ENCODE data around the gene SRPK3. TPM values are rescaled to one million over a fixed set of nuclear protein-coding genes. Genes with fewer than 3 reads are reported as not detected.
"Not testable (repeated sequence)": the region's sequence is repeated elsewhere in the genome, so short reads cannot be mapped to it uniquely, and the experiment has no call there.

The SRPK3 gene
- total and polyA plus RNA-seq, 4 donors: 1.2 to 10.6 (median 4.4) TPM

GRCh38 chrX:153816831-153817690 lies 36.2 kb downstream of the SRPK3 start:
- WGBS (ENCODE audit: insufficient coverage): 58% methylated on average over 16 of the region's 25 CpGs
- no peaks in the 10 kb centered on the region for H3K27me3 ChIP-seq (ENCODE audit: control insufficient read depth, insufficient read depth, low read length)

GRCh38 chrX:153818064-153818463 lies 37.2 kb downstream of the SRPK3 start:
- not testable (repeated sequence) for H3K27ac ChIP-seq (ENCODE audit: low read depth, low read length); H3K27me3 ChIP-seq (ENCODE audit: control insufficient read depth, insufficient read depth, low read length); H3K4me3 ChIP-seq (ENCODE audit: low read depth, low read length); DNase-seq (ENCODE audit: low read depth in 4 of 6, low spot score in 6 of 6); H3K9me3 ChIP-seq (ENCODE audit: control insufficient read depth, insufficient read depth, low read length); H3K36me3 ChIP-seq (ENCODE audit: control insufficient read depth, insufficient read depth, low read length)
- peaks cover 41% of the 10 kb centered on the region for H3K4me1 ChIP-seq (ENCODE audit: control insufficient read depth, insufficient read depth, low read length)
- WGBS (ENCODE audit: insufficient coverage): 86% methylated on average over 7 of the region's 9 CpGs

More at GRCh38 chrX:153816831-153817690, 36.2 kb downstream of the SRPK3 start:
- no peaks in the 10 kb centered on the region for H3K9me3 ChIP-seq (ENCODE audit: control insufficient read depth, insufficient read depth, low read length)
- H3K4me1 ChIP-seq (ENCODE audit: control insufficient read depth, insufficient read depth, low read length): peaks cover 44% of the 10 kb centered on the region
- peak in 1 of 6 donors; percentile 36 for DNase-seq (ENCODE audit: low read depth in 4 of 6, low spot score in 6 of 6)
- no peak overlapping the region for H3K27ac ChIP-seq (ENCODE audit: low read depth, low read length)
- H3K4me3 ChIP-seq (ENCODE audit: low read depth, low read length): no peak overlapping the region
- no peaks in the 10 kb centered on the region for H3K36me3 ChIP-seq (ENCODE audit: control insufficient read depth, insufficient read depth, low read length)

GRCh38 chrX:153818571-153819383 lies 37.9 kb downstream of the SRPK3 start:
- no peaks in the 10 kb centered on the region for H3K27me3 ChIP-seq (ENCODE audit: control insufficient read depth, insufficient read depth, low read length)
- peak in 2 of 6 donors; percentile 77 to 82 for DNase-seq (ENCODE audit: low read depth in 4 of 6, low spot score in 6 of 6)

GRCh38 chrX:153819384-153820040 lies 38.7 kb downstream of the SRPK3 start:
- WGBS (ENCODE audit: insufficient coverage): 45% methylated on average over 19 of the region's 23 CpGs
- Histone ChIP-seq H3K36me3 (ENCODE audit: control insufficient read depth, insufficient read depth, low read length) (no peaks in the 10 kb centered on the region), H3K4me1 (ENCODE audit: control insufficient read depth, insufficient read depth, low read length) (peaks cover 38% of the 10 kb centered on the region), H3K4me3 (ENCODE audit: low read depth, low read length) (peak overlapping the region; percentile 38), H3K27ac (ENCODE audit: low read depth, low read length) (peak overlapping the region; percentile 50), H3K9me3 (ENCODE audit: control insufficient read depth, insufficient read depth, low read length) (no peaks in the 10 kb centered on the region), H3K27me3 (ENCODE audit: control insufficient read depth, insufficient read depth, low read length) (no peaks in the 10 kb centered on the region)
- peak in 2 of 6 donors; percentile 22 to 25 for DNase-seq (ENCODE audit: low read depth in 4 of 6, low spot score in 6 of 6)

More at GRCh38 chrX:153818571-153819383, 37.9 kb downstream of the SRPK3 start:
- Histone ChIP-seq H3K9me3 (ENCODE audit: control insufficient read depth, insufficient read depth, low read length) (no peaks in the 10 kb centered on the region), H3K36me3 (ENCODE audit: control insufficient read depth, insufficient read depth, low read length) (no peaks in the 10 kb centered on the region), H3K27ac (ENCODE audit: low read depth, low read length) (peak overlapping the region; percentile 50), H3K4me3 (ENCODE audit: low read depth, low read length) (peak overlapping the region; percentile 38), H3K4me1 (ENCODE audit: control insufficient read depth, insufficient read depth, low read length) (peaks cover 38% of the 10 kb centered on the region)
- 13% methylated on average over 67 of the region's 67 CpGs for WGBS (ENCODE audit: insufficient coverage)

- H3K27ac ChIP-seq (ENCODE audit: low read depth, low read length): no peak overlapping the region
- no peaks in the 10 kb centered on the region for H3K9me3 ChIP-seq (ENCODE audit: control insufficient read depth, insufficient read depth, low read length)
- H3K27me3 ChIP-seq (ENCODE audit: control insufficient read depth, insufficient read depth, low read length): no peaks in the 10 kb centered on the region
- peak in 1 of 6 donors; percentile 42 for DNase-seq (ENCODE audit: low read depth in 4 of 6, low spot score in 6 of 6)
- H3K4me3 ChIP-seq (ENCODE audit: low read depth, low read length): no peak overlapping the region
- H3K36me3 ChIP-seq (ENCODE audit: control insufficient read depth, insufficient read depth, low read length): no peaks in the 10 kb centered on the region
- peaks cover 43% of the 10 kb centered on the region for H3K4me1 ChIP-seq (ENCODE audit: control insufficient read depth, insufficient read depth, low read length)
- WGBS (ENCODE audit: insufficient coverage): 79% methylated on average over 5 of the region's 7 CpGs
Measured at GRCh38 chrX:153820601-153821000, 39.8 kb downstream of the SRPK3 start.

GRCh38 chrX:153821066-153821465 lies 40.2 kb downstream of the SRPK3 start:
- Histone ChIP-seq H3K4me3 (ENCODE audit: low read depth, low read length) (no peak overlapping the region), H3K9me3 (ENCODE audit: control insufficient read depth, insufficient read depth, low read length) (no peaks in the 10 kb centered on the region), H3K27ac (ENCODE audit: low read depth, low read length) (no peak overlapping the region), H3K4me1 (ENCODE audit: control insufficient read depth, insufficient read depth, low read length) (peaks cover 43% of the 10 kb centered on the region), H3K27me3 (ENCODE audit: control insufficient read depth, insufficient read depth, low read length) (no peaks in the 10 kb centered on the region), H3K36me3 (ENCODE audit: control insufficient read depth, insufficient read depth, low read length) (no peaks in the 10 kb centered on the region)
- DNase-seq (ENCODE audit: low read depth in 4 of 6, low spot score in 6 of 6): no peak
- WGBS (ENCODE audit: insufficient coverage): 87% methylated on average over 5 of the region's 9 CpGs

- no peak for DNase-seq (ENCODE audit: low read depth in 4 of 6, low spot score in 6 of 6)
- Histone ChIP-seq H3K4me1 (ENCODE audit: control insufficient read depth, insufficient read depth, low read length) (peaks cover 35% of the 10 kb centered on the region), H3K27ac (ENCODE audit: low read depth, low read length) (no peak overlapping the region), H3K4me3 (ENCODE audit: low read depth, low read length) (no peak overlapping the region), H3K27me3 (ENCODE audit: control insufficient read depth, insufficient read depth, low read length) (no peaks in the 10 kb centered on the region), H3K36me3 (ENCODE audit: control insufficient read depth, insufficient read depth, low read length) (peaks cover 3% of the 10 kb centered on the region), H3K9me3 (ENCODE audit: control insufficient read depth, insufficient read depth, low read length) (no peaks in the 10 kb centered on the region)
- 71% methylated on average over 1 of the region's 10 CpGs for WGBS (ENCODE audit: insufficient coverage)
Measured at GRCh38 chrX:153824348-153824747, 43.5 kb downstream of the SRPK3 start.

GRCh38 chrX:153825042-153825441 lies 44.2 kb downstream of the SRPK3 start:
- Histone ChIP-seq H3K27me3 (ENCODE audit: control insufficient read depth, insufficient read depth, low read length) (no peaks in the 10 kb centered on the region), H3K9me3 (ENCODE audit: control insufficient read depth, insufficient read depth, low read length) (no peaks in the 10 kb centered on the region), H3K27ac (ENCODE audit: low read depth, low read length) (no peak overlapping the region), H3K4me1 (ENCODE audit: control insufficient read depth, insufficient read depth, low read length) (peaks cover 32% of the 10 kb centered on the region), H3K4me3 (ENCODE audit: low read depth, low read length) (no peak overlapping the region), H3K36me3 (ENCODE audit: control insufficient read depth, insufficient read depth, low read length) (peaks cover 3% of the 10 kb centered on the region)
- DNase-seq (ENCODE audit: low read depth in 4 of 6, low spot score in 6 of 6): no peak
- WGBS (ENCODE audit: insufficient coverage): 75% methylated on average over 7 of the region's 8 CpGs

GRCh38 chrX:153827016-153827415 lies 46.2 kb downstream of the SRPK3 start:
- no peak for DNase-seq (ENCODE audit: low read depth in 4 of 6, low spot score in 6 of 6)
- H3K9me3 ChIP-seq (ENCODE audit: control insufficient read depth, insufficient read depth, low read length): no peaks in the 10 kb centered on the region
- H3K4me1 ChIP-seq (ENCODE audit: control insufficient read depth, insufficient read depth, low read length): peaks cover 33% of the 10 kb centered on the region
- peaks cover 3% of the 10 kb centered on the region for H3K36me3 ChIP-seq (ENCODE audit: control insufficient read depth, insufficient read depth, low read length)
- 100% methylated on average over 1 of the region's 3 CpGs for WGBS (ENCODE audit: insufficient coverage)
- no peak overlapping the region for H3K27ac ChIP-seq (ENCODE audit: low read depth, low read length)
- no peak overlapping the region for H3K4me3 ChIP-seq (ENCODE audit: low read depth, low read length)
- H3K27me3 ChIP-seq (ENCODE audit: control insufficient read depth, insufficient read depth, low read length): no peaks in the 10 kb centered on the region
